Erythroblast (primary cell): ENCODE data around the gene ALG13.

ENCODE experiments used
- GATA1 ChIP-seq: IDR thresholded peaks from 2 replicates; pipeline ENCODE4 v1.6.1; 2011; ENCODE audit warnings: low read depth, mild to moderate bottlenecking, control low read depth, low read length, moderate library complexity
- POLR2A ChIP-seq: IDR thresholded peaks from 2 replicates; pipeline ENCODE4 v1.6.1; 2011; ENCODE audit warnings: mild to moderate bottlenecking, low read length

DNA sequence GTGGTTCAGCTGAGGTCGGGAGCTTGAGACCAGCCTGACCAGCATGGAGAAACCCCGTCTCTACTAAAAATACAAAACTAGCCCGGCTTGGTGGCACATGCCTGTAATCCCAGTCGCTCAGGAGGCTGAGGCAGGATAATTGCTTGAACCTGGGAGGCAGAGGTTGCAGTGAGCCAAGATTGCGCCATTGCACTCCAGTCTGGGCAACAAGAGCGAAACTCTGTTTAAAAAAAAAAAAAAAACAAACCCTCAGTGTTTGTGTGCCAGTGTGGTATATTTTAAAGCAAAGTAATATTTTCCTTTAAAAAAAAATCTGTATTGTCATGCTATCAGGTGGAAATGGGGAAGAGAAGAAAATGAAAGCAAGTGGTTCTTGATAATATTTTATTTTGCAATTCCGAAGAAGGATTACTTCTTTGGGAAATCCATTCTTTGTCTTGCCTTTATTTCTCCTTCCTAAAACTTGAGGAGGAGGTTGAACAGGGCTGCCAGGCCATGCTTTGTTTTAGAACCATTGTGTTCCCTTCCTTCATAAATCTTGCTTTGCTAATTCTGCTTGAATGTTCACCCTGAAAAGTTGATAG is 14.4 kb downstream of the ALG13 start:
- TF ChIP-seq POLR2A: no peak
- TF ChIP-seq GATA1: no peak
